Endothelial cell of umbilical vein (primary cell): ENCODE results near the gene FAM83C. TPM values are rescaled to one million over a fixed set of nuclear protein-coding genes. Genes with fewer than 3 reads are reported as not detected.
A peak's percentile ranks its signal among the peaks of the same experiment; 100 is the strongest.

ENCODE experiments used
- BruUV-seq: library from RNA; stranded (reverse); fragments of 400-500 nt; replicated peaks from 2 replicates; lab custom pipeline; 2021; lab: Mats Ljungman, UMichigan
- CTCF ChIA-PET: fragments of 300-600, 350-600 bp; sonication (Branson Sonifier 250); formaldehyde crosslinking; loops from one replicate; lab custom pipeline; 2021; ENCODE audit warnings: antibody characterized with exemption, inconsistent platforms; lab: Charles Lee
- POLR2A ChIA-PET: fragments of 300-600, 350-600 bp; sonication (Branson Sonifier 250); formaldehyde crosslinking; loops from one replicate; lab custom pipeline; 2021; ENCODE audit warnings: antibody characterized with exemption, inconsistent platforms; lab: Charles Lee
- DNase-seq: peaks from one replicate; pipeline ENCODE4 v3.0.0-alpha.2; 2011; ENCODE audit warnings: low read depth, low spot score
- FAIRE-seq: peaks from 2 replicates; lab custom pipeline; 2011; peaks lifted over from hg19 to GRCh38; lab: Jason Lieb, UNC
- H2AFZ ChIP-seq: 2 replicates; pipeline ENCODE4 v1.6.0; 2012; ENCODE audit warnings: low read depth, low read length, control low read depth, inconsistent platforms
- H3K27ac ChIP-seq: 2 replicates; pipeline ENCODE4 v1.5.1; 2011; ENCODE audit warnings: low read depth, mild to moderate bottlenecking, control low read depth, low read length, moderate library complexity; ENCODE audit not compliant: insufficient read depth
- H3K27me3 ChIP-seq, 2 experiments: 2 replicates each; pipeline versions ENCODE4 v1.6.0 to v1.6.1; 2011; ENCODE audit warnings: low read length in 2 of 2, mixed read lengths in 1 of 2; ENCODE audit not compliant: control insufficient read depth in 2 of 2, insufficient read depth in 2 of 2
- H3K36me3 ChIP-seq, 2 experiments: 2 replicates in 1 of 2; 3 replicates in 1 of 2; pipeline ENCODE4 v1.5.1; 2011; ENCODE audit warnings: low read length in 2 of 2, mild to moderate bottlenecking in 1 of 2, moderate library complexity in 1 of 2; ENCODE audit not compliant: control insufficient read depth in 2 of 2, insufficient read depth in 2 of 2; ENCODE audit errors: extremely low read depth in 1 of 2
- H3K4me1 ChIP-seq: 3 replicates; pipeline ENCODE4 v1.5.1; 2011; ENCODE audit warnings: mild to moderate bottlenecking, low read length; ENCODE audit not compliant: control insufficient read depth, insufficient read depth; ENCODE audit errors: extremely low read depth
- H3K4me2 ChIP-seq: 2 replicates; pipeline ENCODE4 v1.6.1; 2011; ENCODE audit warnings: low read length, control low read depth, mixed read lengths; ENCODE audit not compliant: insufficient read depth
- H3K4me3 ChIP-seq, 3 experiments: fragments of 200-600 bp in 1 of 3; sonication (generic), shearing (Covaris generic) in 1 of 3; replicated peaks in 1 of 3; 2 replicates each; pipeline ENCODE4 v1.5.1; 2011 to 2016; ENCODE audit warnings: control low read depth in 3 of 3, low read length in 3 of 3, mild to moderate bottlenecking in 2 of 3, inconsistent platforms in 1 of 3, low read depth in 1 of 3, moderate library complexity in 1 of 3; ENCODE audit not compliant: insufficient read depth in 1 of 3
- H3K79me2 ChIP-seq: 2 replicates; pipeline ENCODE4 v1.6.0; 2012; ENCODE audit warnings: low read length, inconsistent platforms; ENCODE audit not compliant: control insufficient read depth, insufficient read depth
- H3K9ac ChIP-seq: replicated peaks from 2 replicates; pipeline ENCODE3; 2011; ENCODE audit warnings: low read length, control low read depth; ENCODE audit not compliant: insufficient read depth; ENCODE audit errors: extremely low read depth
- H3K9me1 ChIP-seq: replicated peaks from 3 replicates; pipeline ENCODE4 v1.6.0; 2011; ENCODE audit warnings: mild to moderate bottlenecking, low read length; ENCODE audit not compliant: control insufficient read depth, insufficient read depth; ENCODE audit errors: extremely low read depth
- H3K9me3 ChIP-seq: replicated peaks from 2 replicates; pipeline ENCODE4 v1.5.1; 2012; ENCODE audit warnings: low read length, inconsistent platforms; ENCODE audit not compliant: control insufficient read depth, insufficient read depth
- H4K20me1 ChIP-seq: replicated peaks from 2 replicates; pipeline ENCODE3; 2011; ENCODE audit warnings: mild to moderate bottlenecking, low read length; ENCODE audit not compliant: control insufficient read depth, insufficient read depth; ENCODE audit errors: extremely low read depth
- EZH2 ChIP-seq: IDR thresholded peaks from 2 replicates; pipeline ENCODE4 v1.6.1; 2012; ENCODE audit warnings: borderline replicate concordance, low read depth, mild to moderate bottlenecking, moderate library complexity, low read length, inconsistent platforms; ENCODE audit not compliant: severe bottlenecking
- FOS ChIP-seq: IDR thresholded peaks from 2 replicates; pipeline ENCODE4 v1.6.1; 2011; ENCODE audit warnings: mild to moderate bottlenecking, low read length, moderate library complexity, borderline replicate concordance; ENCODE audit not compliant: insufficient read depth
- GATA2 ChIP-seq: IDR thresholded peaks from 2 replicates; pipeline ENCODE4 v1.7.0; 2011; ENCODE audit warnings: low read depth, mild to moderate bottlenecking, moderate library complexity, mixed read lengths, low read length; ENCODE audit not compliant: insufficient read length, insufficient read depth
- JUN ChIP-seq: IDR thresholded peaks from 2 replicates; pipeline ENCODE4 v1.6.1; 2011; ENCODE audit warnings: borderline replicate concordance, low read depth; ENCODE audit not compliant: insufficient read length, insufficient read depth
- MYC ChIP-seq: IDR thresholded peaks from one replicate; pipeline ENCODE4 v1.6.1; 2011; ENCODE audit warnings: mild to moderate bottlenecking, low read depth, low read length
- POLR2A ChIP-seq: IDR thresholded peaks from 2 replicates; pipeline ENCODE4 v1.6.1; 2012; ENCODE audit warnings: low read depth, mild to moderate bottlenecking, control low read depth, low read length
- POLR2AphosphoS5 ChIP-seq: IDR thresholded peaks from 2 replicates; pipeline ENCODE4 v1.6.1; 2012; ENCODE audit warnings: low read depth, mild to moderate bottlenecking, control low read depth, low read length, moderate library complexity; ENCODE audit not compliant: insufficient read depth
- dilution Hi-C: fragments of 300-500 bp; cut with MboI; formaldehyde crosslinking; loops from one replicate; pipeline ENCODE4 v1.15.0; 2019; ENCODE audit warnings: low sequenced_read_pairs; ENCODE audit not compliant: extremely low pct_ligation_motif_present
- intact Hi-C: fragments of 100-400 bp; cut with micrococcal nuclease; formaldehyde crosslinking; loops from one replicate; pipeline ENCODE4 v1.10.0; 2022
- polyA plus RNA-seq, 4 experiments: library from polyadenylated mRNA; depleted of rRNA in 3 of 4; stranded (reverse) in 3 of 4; unstranded in 1 of 4; fragments of >200 nt; gene quantifications; 2 replicates each; pipeline versions ENCODE4 v1.2.1 to v1.2.3, GENCODE V29; 2011 to 2012; ENCODE audit warnings: missing spikeins in 1 of 4
- total RNA-seq: library from RNA; stranded (reverse); gene quantifications from 2 replicates; pipeline ENCODE4 v1.2.3, GENCODE V29; 2021
- TF ChIP-seq, protein P1 (sequence below): IDR thresholded peaks from 2 replicates; pipeline ENCODE4 v1.6.1; 2011; ENCODE audit not compliant: insufficient read depth, insufficient read length
- TF ChIP-seq, protein P2 (sequence below), 2 donors: IDR thresholded peaks; 1 replicate in 1 of 2; 2 replicates in 1 of 2; pipeline ENCODE4 v1.5.1; 2011; ENCODE audit warnings: low read length in 2 of 2, mild to moderate bottlenecking in 2 of 2, moderate library complexity in 2 of 2, control low read depth in 1 of 2, inconsistent platforms in 1 of 2, low read depth in 1 of 2; ENCODE audit not compliant: insufficient read depth in 1 of 2; ENCODE audit errors: extremely low read depth in 1 of 2

Gene FAM83C
- total and polyA plus RNA-seq, 2 donors (not counting 3 experiments of a cell fraction or from before 2014, with no cell fraction given), result not detected

DNA sequence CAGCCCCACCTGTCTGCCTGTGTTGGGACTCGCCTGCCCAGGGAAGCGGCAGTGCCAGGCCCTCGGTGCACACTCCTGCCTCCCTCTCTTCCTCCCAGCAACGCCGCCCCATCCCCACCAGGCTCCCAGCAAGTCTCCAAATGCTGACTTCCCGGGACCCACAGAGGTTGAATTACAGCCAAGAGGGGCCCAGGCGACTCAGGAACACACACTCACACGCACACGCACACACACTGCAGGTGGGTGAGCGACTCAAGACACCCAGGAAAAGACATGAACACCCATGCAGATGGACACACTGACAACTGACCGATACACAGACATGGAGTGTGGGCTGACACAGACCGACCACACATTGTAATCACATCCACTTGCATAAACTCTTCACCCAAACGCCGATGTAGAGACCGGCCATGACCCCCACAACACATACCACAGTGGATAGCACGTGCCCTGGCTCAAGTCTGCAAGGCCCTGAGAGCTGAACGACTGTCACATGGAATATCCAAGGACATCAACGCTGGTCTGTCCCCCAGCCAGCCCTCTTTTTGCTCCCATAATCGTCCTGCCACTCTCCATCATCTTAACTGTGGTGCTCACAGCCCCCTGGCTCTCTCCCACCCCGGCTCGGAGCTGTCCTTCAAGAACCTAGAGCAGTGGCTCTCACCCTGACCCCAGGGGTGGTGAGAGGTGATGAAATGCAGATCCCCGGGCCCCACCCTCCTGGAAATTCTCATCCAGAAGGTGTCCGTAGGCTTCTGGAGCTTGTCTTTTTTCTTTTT lies 470 bp upstream of the FAM83C start:
- FAIRE-seq, result peak; percentile 4
- H3K9me1 ChIP-seq, result no peaks in the 10 kb centered on the region
- no peak overlapping the region for H3K4me2 ChIP-seq
- H3K4me3 ChIP-seq, result no peak overlapping the region
- no peak overlapping the region for H3K9ac ChIP-seq
- no peak overlapping the region for H2AFZ ChIP-seq
- TF ChIP-seq, protein P1, sequence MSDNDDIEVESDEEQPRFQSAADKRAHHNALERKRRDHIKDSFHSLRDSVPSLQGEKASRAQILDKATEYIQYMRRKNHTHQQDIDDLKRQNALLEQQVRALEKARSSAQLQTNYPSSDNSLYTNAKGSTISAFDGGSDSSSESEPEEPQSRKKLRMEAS, result no peak
- TF ChIP-seq MYC (no peak), POLR2A (no peak), GATA2 (no peak), FOS (no peak), EZH2 (no peak), JUN (no peak), POLR2AphosphoS5 (no peak)
- TF ChIP-seq, protein P2, sequence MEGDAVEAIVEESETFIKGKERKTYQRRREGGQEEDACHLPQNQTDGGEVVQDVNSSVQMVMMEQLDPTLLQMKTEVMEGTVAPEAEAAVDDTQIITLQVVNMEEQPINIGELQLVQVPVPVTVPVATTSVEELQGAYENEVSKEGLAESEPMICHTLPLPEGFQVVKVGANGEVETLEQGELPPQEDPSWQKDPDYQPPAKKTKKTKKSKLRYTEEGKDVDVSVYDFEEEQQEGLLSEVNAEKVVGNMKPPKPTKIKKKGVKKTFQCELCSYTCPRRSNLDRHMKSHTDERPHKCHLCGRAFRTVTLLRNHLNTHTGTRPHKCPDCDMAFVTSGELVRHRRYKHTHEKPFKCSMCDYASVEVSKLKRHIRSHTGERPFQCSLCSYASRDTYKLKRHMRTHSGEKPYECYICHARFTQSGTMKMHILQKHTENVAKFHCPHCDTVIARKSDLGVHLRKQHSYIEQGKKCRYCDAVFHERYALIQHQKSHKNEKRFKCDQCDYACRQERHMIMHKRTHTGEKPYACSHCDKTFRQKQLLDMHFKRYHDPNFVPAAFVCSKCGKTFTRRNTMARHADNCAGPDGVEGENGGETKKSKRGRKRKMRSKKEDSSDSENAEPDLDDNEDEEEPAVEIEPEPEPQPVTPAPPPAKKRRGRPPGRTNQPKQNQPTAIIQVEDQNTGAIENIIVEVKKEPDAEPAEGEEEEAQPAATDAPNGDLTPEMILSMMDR (IDR thresholded peaks at IDR 0.05; ENCODE audit: extremely low read depth in 1 of 2, insufficient read depth in 1 of 2, low read depth in 1 of 2, low read length in 2 of 2), result no peak
- no peak overlapping the region for H3K27ac ChIP-seq
- intact Hi-C loops (no loop called here), dilution Hi-C loops (no loop called here)
- DNase-seq, result no peak
- ChIA-PET POLR2A (no interaction called here), CTCF (interaction anchor here (2.1 to 4.9 kb wide), 2 partner anchors 10 to 11 kb away, joined by 9 to 24 read pairs; no protein-coding TSS in a partner anchor)
- H3K27me3 ChIP-seq, result peaks cover 0 to 2% of the 10 kb centered on the region in 2 experiments
- peaks cover 5% of the 10 kb centered on the region for H3K4me1 ChIP-seq
- no TSS peak for BruUV-seq
- H3K36me3 ChIP-seq, result no peaks in the 10 kb centered on the region
- H3K9me3 ChIP-seq, result no peaks in the 10 kb centered on the region
- H3K79me2 ChIP-seq, result no peaks in the 10 kb centered on the region
- no peaks in the 10 kb centered on the region for H4K20me1 ChIP-seq
